Uterus (tissue), 4 donors: ENCODE measurements around the gene SEL1L3. TPM values are rescaled to one million over a fixed set of nuclear protein-coding genes. Genes with fewer than 3 reads are reported as not detected.

Source experiments
- DNase-seq, 2 donors: peaks; one replicate each; pipeline ENCODE4 v3.0.0-alpha.2; 2019 to 2020
- H3K27ac ChIP-seq, 2 donors: fragments of 200-600 bp; sonication (generic); 1 replicate in 1 of 2; 2 replicates in 1 of 2; pipeline ENCODE4 v1.5.1; 2016 to 2018
- H3K27me3 ChIP-seq, 2 donors: fragments of 200-600 bp; sonication (generic); one replicate each; pipeline ENCODE4 v1.5.1; 2018 to 2019; ENCODE audit warnings: control low read depth in 1 of 2
- H3K36me3 ChIP-seq, 2 donors: fragments of 200-600 bp; sonication (generic); one replicate each; pipeline ENCODE4 v1.5.1; 2019; ENCODE audit warnings: control low read depth in 1 of 2
- H3K4me1 ChIP-seq, 2 donors: fragments of 200-600 bp; sonication (generic); one replicate each; pipeline ENCODE4 v1.5.1; 2018 to 2019; ENCODE audit warnings: control low read depth in 1 of 2
- H3K4me3 ChIP-seq, 2 donors: fragments of 200-600 bp; sonication (generic); 1 replicate in 1 of 2; 2 replicates in 1 of 2; pipeline ENCODE4 v1.5.1; 2018 to 2019; ENCODE audit warnings: mild to moderate bottlenecking in 1 of 2
- H3K9me3 ChIP-seq, 2 donors: fragments of 200-600 bp; sonication (generic); one replicate each; pipeline ENCODE4 v1.5.1; 2019; ENCODE audit warnings: control low read depth in 1 of 2
- CTCF ChIP-seq, 4 experiments: fragments of 200-600 bp in 2 of 4; fragments of 450-650 bp in 2 of 4; sonication (generic) in 2 of 4; IDR thresholded peaks; one replicate each; pipeline ENCODE4 v1.5.1; 2016 to 2019; ENCODE audit warnings: antibody characterized with exemption in 4 of 4, mild to moderate bottlenecking in 2 of 4, moderate library complexity in 1 of 4
- POLR2A ChIP-seq, 2 donors: fragments of 450-650 bp; IDR thresholded peaks; one replicate each; pipeline ENCODE4 v1.6.1; 2016; ENCODE audit warnings: antibody characterized with exemption in 2 of 2, mild to moderate bottlenecking in 1 of 2, moderate library complexity in 1 of 2
- intact Hi-C: fragments of 100-400 bp; cut with DNase I; formaldehyde crosslinking; loops from one replicate; pipeline ENCODE4 v1.15.1; 2023; ENCODE audit warnings: low total_unique reads
- total RNA-seq, 4 donors: library from RNA; depleted of rRNA in 3 of 4; stranded (reverse); fragments of >200 nt in 3 of 4; gene quantifications; one replicate each; pipeline versions ENCODE4 v1.1.0 to v1.2.4, GENCODE V29; 2014 to 2023
- donor health status: DM: yes; HTN: yes; CAD: no.

SEL1L3 gene
- total RNA-seq, 4 donors from 2014 or later: 4.1 to 46.1 (median 21.2) TPM

- Histone ChIP-seq H3K9me3 (no peaks in the 10 kb centered on the region), H3K4me3 (no peak overlapping the region), H3K36me3 (no peaks in the 10 kb centered on the region), H3K27ac (no peak overlapping the region), H3K27me3 (no peaks in the 10 kb centered on the region), H3K4me1 (no peaks in the 10 kb centered on the region)
- intact Hi-C loops: no loop called here
- no peak for DNase-seq
- TF ChIP-seq POLR2A (IDR thresholded peaks at IDR 0.05) (no peak), CTCF (IDR thresholded peaks at IDR 0.05) (no peak)
Observed at GRCh38 chr4:25860586-25861279, 2.1 kb downstream of the SEL1L3 start.

- H3K9me3 ChIP-seq: no peaks in the 10 kb centered on the region
- H3K27me3 ChIP-seq: no peaks in the 10 kb centered on the region
- H3K27ac ChIP-seq: no peak overlapping the region
- DNase-seq: no peak
- H3K4me1 ChIP-seq: no peaks in the 10 kb centered on the region
- intact Hi-C loops: no loop called here
- no peak overlapping the region for H3K4me3 ChIP-seq
- TF ChIP-seq POLR2A (IDR thresholded peaks at IDR 0.05) (no peak), CTCF (IDR thresholded peaks at IDR 0.05) (no peak)
- H3K36me3 ChIP-seq: no peaks in the 10 kb centered on the region
Observed at GRCh38 chr4:25859429-25860148, 3.2 kb downstream of the SEL1L3 start.

GRCh38 chr4:25857851-25858400, 4.9 kb downstream of the SEL1L3 start:
- H3K9me3 ChIP-seq: no peaks in the 10 kb centered on the region
- no peak overlapping the region for H3K4me3 ChIP-seq
- no peaks in the 10 kb centered on the region for H3K4me1 ChIP-seq
- no peak for DNase-seq
- no peak overlapping the region for H3K27ac ChIP-seq
- H3K36me3 ChIP-seq: no peaks in the 10 kb centered on the region
- H3K27me3 ChIP-seq: no peaks in the 10 kb centered on the region
- intact Hi-C loops: no loop called here
- TF ChIP-seq CTCF (IDR thresholded peaks at IDR 0.05) (no peak), POLR2A (IDR thresholded peaks at IDR 0.05) (no peak)

DNA sequence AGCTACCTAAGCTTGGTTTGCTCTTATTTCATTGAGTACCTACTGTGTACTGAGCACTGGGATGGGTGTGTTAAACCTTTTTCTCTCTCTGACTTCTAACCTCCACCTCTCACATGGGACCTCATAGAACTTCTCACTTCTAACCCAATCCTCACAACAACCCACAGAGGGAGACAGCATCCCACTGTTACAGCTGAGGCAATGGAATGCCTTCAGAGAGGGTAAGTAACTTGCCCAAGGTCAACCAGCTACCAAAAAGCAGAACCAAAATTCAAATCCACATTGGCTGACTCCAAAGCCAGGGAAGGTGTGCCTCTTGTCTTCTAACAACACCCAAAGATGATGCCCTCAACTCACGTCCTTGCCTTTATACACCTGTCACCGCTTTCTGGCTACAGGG, 5.4 kb downstream of the SEL1L3 start:
- Histone ChIP-seq H3K27me3 (no peaks in the 10 kb centered on the region), H3K27ac (no peak overlapping the region), H3K36me3 (no peaks in the 10 kb centered on the region), H3K4me3 (no peak overlapping the region), H3K9me3 (no peaks in the 10 kb centered on the region), H3K4me1 (no peaks in the 10 kb centered on the region)
- TF ChIP-seq CTCF (IDR thresholded peaks at IDR 0.05): no peak
- no peak for TF ChIP-seq POLR2A (IDR thresholded peaks at IDR 0.05)
- DNase-seq: no peak
- intact Hi-C loops: no loop called here

DNA sequence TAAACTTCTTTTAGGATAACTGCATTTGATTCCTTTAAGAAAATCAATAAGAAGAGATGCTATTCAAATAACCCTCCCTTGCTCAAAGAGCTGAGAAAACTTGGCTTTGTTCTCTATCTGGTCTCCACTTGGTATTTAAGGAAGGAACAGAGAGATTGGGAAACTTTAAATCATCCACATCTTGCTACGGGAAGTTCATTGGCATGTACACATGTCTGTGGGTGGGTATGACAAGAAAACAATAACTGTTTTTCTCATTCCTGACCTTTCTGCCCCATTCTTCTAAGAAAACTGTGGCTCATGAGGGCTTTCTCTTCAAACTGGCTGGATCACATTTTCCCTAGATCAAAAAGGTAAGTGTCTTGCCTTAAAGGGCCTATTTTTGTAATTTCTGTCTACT, 6.0 kb downstream of the SEL1L3 start:
- no peak overlapping the region for H3K27ac ChIP-seq
- TF ChIP-seq CTCF (IDR thresholded peaks at IDR 0.05): no peak
- TF ChIP-seq POLR2A (IDR thresholded peaks at IDR 0.05): no peak
- intact Hi-C loops: no loop called here

More for the DNA sequence above, 6.0 kb downstream of the SEL1L3 start:
- Histone ChIP-seq H3K4me1 (no peaks in the 10 kb centered on the region), H3K4me3 (no peak overlapping the region), H3K27me3 (no peaks in the 10 kb centered on the region), H3K9me3 (no peaks in the 10 kb centered on the region), H3K36me3 (no peaks in the 10 kb centered on the region)
- DNase-seq: no peak
